GM12875 (cell line): ENCODE data around the gene PPIF.
"Not testable (repeated sequence)": the region's sequence is repeated elsewhere in the genome, so short reads cannot be mapped to it uniquely, and the experiment has no call there.

Source experiments
- H3K4me3 ChIP-seq: one replicate; pipeline ENCODE4 v1.5.1; 2011; ENCODE audit warnings: low read depth, low read length, control low read depth
- TF ChIP-seq, protein P1 (sequence below): IDR thresholded peaks from 2 replicates; pipeline ENCODE4 v1.5.1; 2011; ENCODE audit warnings: low read depth, mild to moderate bottlenecking, control low read depth, inconsistent platforms, low read length, moderate library complexity, borderline replicate concordance; ENCODE audit not compliant: insufficient read depth

Gene PPIF

DNA sequence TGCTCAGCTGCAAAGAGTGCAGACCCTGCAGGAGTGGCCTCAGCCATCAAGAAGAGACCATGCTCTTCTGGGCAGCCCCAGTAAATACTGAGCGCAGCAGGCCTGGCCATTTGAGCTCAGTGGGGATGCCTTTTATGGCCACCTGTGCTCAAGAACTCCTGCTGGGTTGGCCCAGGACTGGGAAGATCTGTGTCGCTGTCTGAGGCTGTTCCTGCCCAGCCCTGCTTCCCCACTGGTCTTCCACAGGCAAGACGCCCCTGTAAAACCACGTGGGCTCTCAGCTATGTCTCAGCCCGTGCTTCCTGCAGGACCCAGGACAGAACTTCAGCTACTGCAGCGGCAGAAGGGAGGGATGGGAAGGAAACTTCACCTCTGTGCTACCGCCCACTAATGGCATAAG is 10.5 kb upstream of the PPIF start:
- TF ChIP-seq, protein P1, sequence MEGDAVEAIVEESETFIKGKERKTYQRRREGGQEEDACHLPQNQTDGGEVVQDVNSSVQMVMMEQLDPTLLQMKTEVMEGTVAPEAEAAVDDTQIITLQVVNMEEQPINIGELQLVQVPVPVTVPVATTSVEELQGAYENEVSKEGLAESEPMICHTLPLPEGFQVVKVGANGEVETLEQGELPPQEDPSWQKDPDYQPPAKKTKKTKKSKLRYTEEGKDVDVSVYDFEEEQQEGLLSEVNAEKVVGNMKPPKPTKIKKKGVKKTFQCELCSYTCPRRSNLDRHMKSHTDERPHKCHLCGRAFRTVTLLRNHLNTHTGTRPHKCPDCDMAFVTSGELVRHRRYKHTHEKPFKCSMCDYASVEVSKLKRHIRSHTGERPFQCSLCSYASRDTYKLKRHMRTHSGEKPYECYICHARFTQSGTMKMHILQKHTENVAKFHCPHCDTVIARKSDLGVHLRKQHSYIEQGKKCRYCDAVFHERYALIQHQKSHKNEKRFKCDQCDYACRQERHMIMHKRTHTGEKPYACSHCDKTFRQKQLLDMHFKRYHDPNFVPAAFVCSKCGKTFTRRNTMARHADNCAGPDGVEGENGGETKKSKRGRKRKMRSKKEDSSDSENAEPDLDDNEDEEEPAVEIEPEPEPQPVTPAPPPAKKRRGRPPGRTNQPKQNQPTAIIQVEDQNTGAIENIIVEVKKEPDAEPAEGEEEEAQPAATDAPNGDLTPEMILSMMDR: no peak
- H3K4me3 ChIP-seq: no peak overlapping the region

DNA sequence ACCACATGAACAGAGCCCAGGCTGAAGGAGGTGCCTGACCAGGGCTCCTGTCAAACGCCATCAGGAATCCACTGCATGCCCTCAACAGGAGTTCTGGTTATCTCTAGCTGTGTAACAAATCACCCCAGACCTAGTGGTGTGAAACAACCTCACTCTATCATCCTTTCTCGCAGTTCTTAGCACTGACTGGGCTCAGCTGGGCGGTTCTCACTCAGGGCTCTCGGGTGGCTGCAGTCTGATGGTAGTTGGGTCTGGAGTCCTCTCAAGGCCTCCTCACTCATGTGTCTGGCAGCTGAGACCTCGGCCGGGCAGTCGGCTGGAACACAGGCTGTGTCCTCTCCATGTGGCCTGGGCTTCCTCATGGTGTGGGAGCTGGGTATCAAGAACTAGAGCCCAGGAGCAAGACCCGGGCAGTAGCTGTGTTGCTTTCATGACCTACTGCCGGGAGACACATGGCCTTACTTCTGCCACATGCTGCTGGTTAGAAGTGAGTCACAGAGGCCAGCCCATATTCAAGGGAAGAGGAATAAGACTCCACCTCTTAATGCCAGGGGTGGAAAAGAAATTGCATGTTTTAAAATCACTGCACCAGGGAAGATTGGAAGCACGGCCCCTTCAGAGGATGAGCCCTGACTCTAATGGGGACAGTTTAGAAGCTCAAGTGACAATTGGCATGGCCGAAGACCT is 9.3 kb upstream of the PPIF start:
- H3K4me3 ChIP-seq: not testable (repeated sequence)

- TF ChIP-seq, protein P1: no peak
Measured at GRCh38 chr10:79339266-79339665, 8.0 kb upstream of the PPIF start.

GRCh38 chr10:79340646-79341244 is 6.5 kb upstream of the PPIF start:
- TF ChIP-seq, protein P1: no peak
- no peak overlapping the region for H3K4me3 ChIP-seq

More at GRCh38 chr10:79339266-79339665, 8.0 kb upstream of the PPIF start:
- no peak overlapping the region for H3K4me3 ChIP-seq

DNA sequence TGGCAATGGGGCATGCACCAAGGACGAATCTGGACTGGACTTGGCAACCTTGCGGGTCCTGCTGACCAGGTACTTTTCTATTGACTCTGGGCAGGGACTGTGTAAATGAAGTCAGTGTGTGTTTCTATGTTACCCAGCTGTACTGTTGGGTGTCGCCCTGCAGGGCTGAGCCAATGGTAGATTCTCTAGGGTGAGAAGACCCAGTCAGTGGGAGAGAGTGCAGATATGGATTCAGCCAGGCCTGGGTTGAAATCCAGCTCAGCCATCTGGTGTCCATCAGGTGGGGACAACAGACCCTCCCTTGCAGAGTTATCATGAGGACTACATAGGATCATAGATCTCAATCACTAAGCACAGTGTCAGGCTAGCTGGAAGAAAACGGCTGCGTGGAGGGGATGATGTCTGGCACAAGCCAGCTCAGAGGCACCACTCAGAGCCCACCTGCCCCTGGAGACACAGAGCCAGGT is 4.9 kb upstream of the PPIF start:
- TF ChIP-seq, protein P1: no peak
- no peak overlapping the region for H3K4me3 ChIP-seq

- TF ChIP-seq, protein P1: no peak
- H3K4me3 ChIP-seq: no peak overlapping the region
Measured at GRCh38 chr10:79342811-79343561, 4.3 kb upstream of the PPIF start.

GRCh38 chr10:79344502-79345195 is 2.6 kb upstream of the PPIF start:
- H3K4me3 ChIP-seq: no peak overlapping the region
- TF ChIP-seq, protein P1: no peak
